H7 (cell line): Measurements from ENCODE around the gene MICAL3. TPM values are rescaled to one million over a fixed set of nuclear protein-coding genes. Genes with fewer than 3 reads are reported as not detected.

ENCODE experiments used
- DNase-seq: peaks from one replicate; pipeline ENCODE4 v3.0.0; 2012
- H3K27me3 ChIP-seq: 2 replicates; pipeline ENCODE4 v1.6.0; 2011; ENCODE audit warnings: mild to moderate bottlenecking, low read length; ENCODE audit not compliant: control insufficient read depth, insufficient read depth
- H3K36me3 ChIP-seq: replicated peaks from 2 replicates; pipeline ENCODE4 v1.5.1; 2011; ENCODE audit warnings: low read length; ENCODE audit not compliant: control insufficient read depth, insufficient read depth
- H3K4me3 ChIP-seq: 2 replicates; pipeline ENCODE4 v1.5.1; 2011; ENCODE audit warnings: low read depth, mild to moderate bottlenecking, control low read depth, low read length, moderate library complexity; ENCODE audit not compliant: insufficient read depth
- total RNA-seq: library from RNA; depleted of rRNA; stranded (reverse); fragments of >200 nt; shearing (Covaris generic); gene quantifications from 2 replicates; pipeline ENCODE4 v1.2.3, GENCODE V29; 2014

Gene MICAL3
- total RNA-seq, 1 experiment from 2014 or later: 11.8 TPM

DNA sequence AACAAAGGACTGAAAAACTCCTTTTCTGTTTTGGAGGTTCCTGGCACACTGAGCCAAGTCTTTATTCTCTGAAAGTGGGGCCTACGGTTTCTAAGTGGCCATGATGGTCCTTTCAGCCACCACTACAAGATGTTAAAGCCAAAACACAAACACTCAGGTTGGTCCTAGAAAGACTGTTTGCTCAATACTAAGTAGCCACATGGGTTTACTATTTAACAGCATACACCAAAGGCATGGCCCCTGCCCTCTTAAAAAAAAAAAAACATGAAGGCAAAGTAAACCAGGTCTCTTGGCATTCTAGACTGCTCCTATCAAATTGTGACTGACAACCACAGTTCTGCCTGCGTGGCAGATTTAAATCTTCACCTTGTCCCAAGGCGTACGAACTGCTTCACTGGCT, 126.5 kb downstream of the MICAL3 start:
- H3K4me3 ChIP-seq: no peak overlapping the region
- no peaks in the 10 kb centered on the region for H3K27me3 ChIP-seq
- no peak for DNase-seq
- peaks cover 7% of the 10 kb centered on the region for H3K36me3 ChIP-seq

- no peak for DNase-seq
- Histone ChIP-seq H3K4me3 (no peak overlapping the region), H3K36me3 (peaks cover 7% of the 10 kb centered on the region), H3K27me3 (no peaks in the 10 kb centered on the region)
Measured at GRCh38 chr22:17897426-17897825, 126.9 kb downstream of the MICAL3 start.

- DNase-seq: peak; percentile 75
- Histone ChIP-seq H3K36me3 (peaks cover 7% of the 10 kb centered on the region), H3K27me3 (no peaks in the 10 kb centered on the region), H3K4me3 (no peak overlapping the region)
Measured at GRCh38 chr22:17896586-17896985, 127.8 kb downstream of the MICAL3 start.

DNA sequence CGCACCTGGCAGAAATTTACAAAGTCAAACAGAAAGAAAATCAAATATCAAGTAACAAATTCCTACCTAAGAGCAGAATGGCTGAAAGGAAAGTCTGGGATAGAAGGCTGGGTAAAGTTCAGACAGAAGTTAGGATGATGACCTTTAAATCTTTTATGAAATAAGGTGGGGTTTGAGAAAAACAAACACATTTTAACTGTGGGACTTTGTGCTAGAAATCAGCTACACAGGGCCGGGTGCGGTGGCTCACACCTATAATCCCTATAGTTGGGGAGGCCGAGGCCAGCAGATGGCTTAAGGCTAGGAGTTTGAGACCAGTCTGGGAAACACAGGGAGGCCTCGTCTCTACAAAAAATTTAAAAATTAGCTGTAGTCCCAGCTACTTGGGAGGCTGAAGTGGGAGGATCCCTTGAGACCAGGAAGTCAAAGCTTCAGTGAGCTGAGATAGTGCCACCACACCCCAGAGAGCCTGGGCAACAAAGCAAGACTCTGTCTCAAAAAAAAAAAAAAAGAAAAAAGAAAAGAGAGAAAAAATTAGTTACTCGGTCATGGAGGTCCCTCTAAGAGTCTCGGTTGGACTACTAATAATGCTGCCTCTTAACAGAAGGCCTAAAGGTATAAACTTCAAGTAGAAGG, 130.3 kb downstream of the MICAL3 start:
- peaks cover 5% of the 10 kb centered on the region; the same call in 1 of the 2 replicates for H3K36me3 ChIP-seq
- H3K4me3 ChIP-seq: no peak overlapping the region
- DNase-seq: no peak
- no peaks in the 10 kb centered on the region for H3K27me3 ChIP-seq

DNA sequence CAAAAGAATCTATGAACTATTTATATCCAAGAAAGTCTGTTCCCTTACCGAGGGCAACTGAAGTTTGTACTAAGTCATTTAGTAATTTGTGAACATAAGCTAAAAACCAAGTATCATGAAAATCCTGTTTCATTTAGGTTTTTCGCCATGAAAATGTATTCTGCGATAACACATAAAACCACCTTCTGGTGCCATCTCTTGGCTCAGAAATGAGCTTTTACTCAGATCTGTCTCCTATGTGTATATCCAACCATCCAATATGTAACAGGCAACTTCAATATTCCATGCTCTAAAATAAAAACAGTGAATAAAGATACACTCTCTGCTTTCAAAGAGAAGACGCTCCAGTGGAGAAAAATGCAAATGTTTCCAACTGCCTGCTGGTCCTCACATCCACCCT, 132.0 kb downstream of the MICAL3 start:
- no peak for DNase-seq
- H3K27me3 ChIP-seq: no peaks in the 10 kb centered on the region
- peaks cover 7% of the 10 kb centered on the region; the same call in 1 of the 2 replicates for H3K36me3 ChIP-seq
- H3K4me3 ChIP-seq: no peak overlapping the region

GRCh38 chr22:17891481-17892167, 132.7 kb downstream of the MICAL3 start:
- DNase-seq: peak; percentile 51
- H3K27me3 ChIP-seq: no peaks in the 10 kb centered on the region
- no peak overlapping the region for H3K4me3 ChIP-seq
- H3K36me3 ChIP-seq: peaks cover 7% of the 10 kb centered on the region

DNA sequence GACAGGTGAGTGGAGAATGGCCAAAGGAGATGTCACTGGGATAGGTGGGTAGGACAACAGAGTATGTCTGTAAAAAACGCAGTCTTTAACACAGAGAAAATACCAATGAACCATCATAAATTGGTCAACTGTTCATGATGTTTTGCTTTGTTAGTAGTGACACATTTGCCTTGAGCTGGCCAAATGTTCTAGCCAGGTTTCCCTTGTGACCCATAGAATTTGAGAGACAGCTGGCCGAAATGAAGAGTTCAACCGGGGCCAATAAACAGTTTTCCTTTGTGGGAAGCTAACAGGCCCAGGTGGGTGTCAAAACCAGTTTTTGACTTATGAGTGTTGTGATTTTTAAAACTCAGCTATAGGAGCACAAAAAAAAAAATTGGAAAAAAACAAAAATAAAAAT, 133.5 kb downstream of the MICAL3 start:
- Histone ChIP-seq H3K36me3 (peaks cover 6% of the 10 kb centered on the region), H3K27me3 (no peaks in the 10 kb centered on the region), H3K4me3 (no peak overlapping the region)
- no peak for DNase-seq

GRCh38 chr22:17890245-17890671, 134.1 kb downstream of the MICAL3 start:
- H3K4me3 ChIP-seq: no peak overlapping the region
- DNase-seq: no peak
- no peaks in the 10 kb centered on the region for H3K27me3 ChIP-seq
- peaks cover 4% of the 10 kb centered on the region for H3K36me3 ChIP-seq

DNA sequence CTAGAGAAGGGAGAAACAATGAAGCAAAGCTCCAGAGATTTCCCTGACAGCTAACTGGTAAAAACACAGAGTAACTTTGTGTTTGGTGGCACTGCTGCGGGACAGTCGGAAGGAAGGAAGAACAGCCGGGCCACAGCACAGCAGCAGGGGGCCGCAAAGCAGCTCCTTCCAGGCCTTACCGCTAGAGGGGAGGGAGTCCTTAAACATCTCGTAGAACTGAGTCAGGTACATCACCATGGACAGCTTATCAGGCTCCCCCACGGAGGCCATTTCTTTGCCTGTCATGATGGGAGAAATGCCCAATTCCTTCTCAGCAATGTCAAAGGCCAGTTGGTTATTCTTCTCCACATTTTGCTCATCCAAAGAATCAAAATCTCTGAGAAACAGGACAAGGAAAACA, 135.5 kb downstream of the MICAL3 start:
- DNase-seq: peak; percentile 88
- H3K27me3 ChIP-seq: no peaks in the 10 kb centered on the region
- peaks cover 3% of the 10 kb centered on the region for H3K36me3 ChIP-seq
- H3K4me3 ChIP-seq: no peak overlapping the region

DNA sequence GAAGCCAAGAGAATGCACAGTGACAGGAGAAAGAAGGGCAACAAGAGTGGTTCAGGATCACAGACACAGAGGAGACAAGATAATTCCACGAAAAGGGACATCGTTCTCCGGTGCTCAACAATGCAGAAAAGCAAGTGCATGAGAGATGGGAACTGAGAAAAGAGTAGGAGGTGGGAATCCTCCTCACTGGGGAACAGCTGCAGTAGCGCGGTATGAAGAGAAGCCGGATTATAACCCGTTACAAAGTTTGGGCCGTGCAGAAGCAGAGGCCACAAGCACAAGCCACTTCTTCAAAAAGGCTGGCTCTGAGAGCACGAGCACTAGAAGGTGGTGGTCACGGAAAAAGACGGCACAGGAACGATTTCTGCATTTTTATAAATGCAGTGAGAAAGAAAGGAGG, 135.9 kb downstream of the MICAL3 start:
- DNase-seq: no peak
- peaks cover 3% of the 10 kb centered on the region for H3K36me3 ChIP-seq
- H3K27me3 ChIP-seq: no peaks in the 10 kb centered on the region
- H3K4me3 ChIP-seq: no peak overlapping the region

GRCh38 chr22:17884893-17885292, 139.5 kb downstream of the MICAL3 start:
- DNase-seq: peak; percentile 22
- Histone ChIP-seq H3K36me3 (peaks cover 3% of the 10 kb centered on the region; the same call in 1 of the 2 replicates), H3K27me3 (no peaks in the 10 kb centered on the region; the same call in none of the 2 replicates), H3K4me3 (no peak overlapping the region)

- Histone ChIP-seq H3K36me3 (peaks cover 3% of the 10 kb centered on the region; the same call in 1 of the 2 replicates), H3K4me3 (no peak overlapping the region), H3K27me3 (peaks cover 4% of the 10 kb centered on the region)
- DNase-seq: peak; percentile 47
Measured at GRCh38 chr22:17884084-17884483, 140.3 kb downstream of the MICAL3 start.

DNA sequence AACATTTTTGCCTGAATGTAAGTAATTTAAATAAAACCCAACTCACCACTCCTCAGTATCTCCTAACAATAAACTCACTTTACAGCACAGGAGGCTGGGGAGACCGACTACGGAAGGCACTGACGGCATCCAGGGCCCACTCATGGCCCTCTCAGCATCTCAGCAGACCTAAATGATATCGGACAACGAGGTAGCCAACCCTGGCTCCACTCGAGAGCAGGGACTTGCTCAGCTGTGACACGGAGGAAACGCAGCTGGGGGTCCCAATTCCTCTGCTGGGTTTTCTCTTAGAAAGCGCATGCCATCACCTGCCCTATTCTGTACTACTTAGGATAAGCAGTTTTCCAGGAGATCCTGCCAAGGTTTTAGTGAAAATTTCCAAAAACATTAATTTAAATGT, 141.0 kb downstream of the MICAL3 start:
- peak; percentile 15 for DNase-seq
- Histone ChIP-seq H3K36me3 (peaks cover under 1% of the 10 kb centered on the region; the same call in 1 of the 2 replicates), H3K27me3 (peaks cover 11% of the 10 kb centered on the region), H3K4me3 (no peak overlapping the region)

DNA sequence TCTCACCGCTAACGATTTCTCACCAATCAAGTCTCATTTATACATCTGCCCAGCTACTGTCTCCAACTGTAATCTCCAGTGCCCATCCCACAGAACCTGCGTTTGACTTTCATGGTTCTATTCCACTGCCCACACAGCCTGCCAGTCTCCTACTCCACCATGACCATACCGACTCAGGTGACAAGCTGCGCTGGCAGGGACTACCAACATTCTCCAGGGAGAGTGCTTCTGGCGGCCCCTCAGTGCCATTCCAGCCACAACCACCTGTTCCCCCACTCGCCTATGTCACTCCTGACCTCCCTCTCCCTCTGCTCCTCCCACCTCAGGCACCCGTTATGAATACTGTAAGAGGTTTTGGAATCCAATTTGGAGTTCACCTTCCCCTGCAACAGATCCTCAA, 141.6 kb downstream of the MICAL3 start:
- no peaks in the 10 kb centered on the region; the same call in 1 of the 2 replicates for H3K36me3 ChIP-seq
- DNase-seq: peak; percentile 21
- peaks cover 16% of the 10 kb centered on the region for H3K27me3 ChIP-seq
- H3K4me3 ChIP-seq: no peak overlapping the region

DNA sequence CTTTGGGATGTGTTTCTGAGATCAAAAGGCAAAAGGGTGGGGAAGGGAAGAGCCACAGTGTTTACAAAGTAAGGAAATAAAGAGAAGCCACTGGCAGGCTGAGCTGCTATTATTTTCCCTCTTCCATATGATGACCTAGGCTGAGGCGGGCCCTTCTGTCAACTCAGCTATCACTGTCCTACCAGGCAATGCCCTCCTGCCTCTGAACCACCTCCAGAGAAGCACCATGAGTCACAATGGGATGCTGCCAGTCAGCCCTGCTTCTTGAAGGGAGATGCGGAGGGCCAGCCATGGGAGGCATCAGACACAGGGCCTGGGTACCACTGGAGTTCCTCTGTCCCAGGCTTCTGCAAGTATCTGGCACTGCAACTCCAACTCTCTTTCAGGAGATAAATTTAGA, 142.2 kb downstream of the MICAL3 start:
- H3K27me3 ChIP-seq: peaks cover 18% of the 10 kb centered on the region
- H3K4me3 ChIP-seq: no peak overlapping the region
- no peaks in the 10 kb centered on the region; the same call in 1 of the 2 replicates for H3K36me3 ChIP-seq
- peak; percentile 16 for DNase-seq
